A549 treated with AZD9567 at 1 μM for 4 hours (cell line): ENCODE results near the gene ANKRD24. TPM values are rescaled to one million over a fixed set of nuclear protein-coding genes. Genes with fewer than 3 reads are reported as not detected.

ENCODE experiments used
- total RNA-seq: library from RNA; stranded (reverse); fragments of 200-300 nt; extraction: Qiagen RNA extraction; gene quantifications from 5 replicates; pipeline ENCODE4 v1.2.3, GENCODE V29; 2022; ENCODE audit not compliant: insufficient read depth

Gene ANKRD24
- total RNA-seq, result 0.22 to 0.41 TPM (median 0.29 TPM) in 4 of 5 replicates, not detected in the other

DNA sequence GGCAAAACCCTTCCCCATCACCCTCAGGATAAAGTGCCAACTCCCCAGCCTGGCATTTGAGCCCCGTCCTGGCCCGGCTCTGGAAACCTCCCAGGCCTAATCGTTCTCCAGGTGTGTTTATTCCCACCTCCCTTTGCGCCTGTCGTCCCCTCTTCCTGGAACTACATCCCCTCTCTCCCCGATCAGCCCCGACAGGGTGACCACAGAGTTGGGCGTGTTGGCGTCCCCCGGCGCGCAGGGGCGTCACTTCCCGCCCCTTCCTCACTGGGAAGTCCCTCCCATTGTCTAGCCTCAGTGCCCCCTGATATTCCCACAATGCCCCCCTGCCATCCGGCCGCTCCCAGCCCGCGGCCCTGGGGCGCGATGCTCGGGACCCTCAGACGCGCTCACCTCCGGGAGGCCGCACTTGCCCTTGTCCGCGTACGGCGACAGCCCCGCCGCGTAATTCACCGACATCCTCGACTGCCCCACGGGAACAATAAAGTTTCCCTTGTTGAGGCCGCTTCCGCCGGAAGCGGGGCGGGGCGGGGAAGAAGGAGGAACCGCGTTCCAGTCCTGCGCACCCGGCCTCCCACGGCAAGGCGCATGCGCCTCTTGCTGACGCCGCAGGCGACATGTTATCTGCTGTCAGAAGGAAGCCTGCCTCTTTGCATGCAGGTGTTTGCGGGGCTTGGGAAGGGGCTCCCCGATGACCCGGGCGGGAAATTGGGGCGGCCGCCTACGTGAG is at the start of gene ANKRD24, which contains the start of gene SIRT6:
TSS of gene ANKRD24 (plus strand) at position 606 of the 727 bp plus-strand sequence. CDS start 3,737 bp downstream, outside the sequence.
TSS of gene SIRT6 (minus strand) at position 480 of the 727 bp plus-strand sequence. CDS start at position 456, 24 bp downstream.

DNA sequence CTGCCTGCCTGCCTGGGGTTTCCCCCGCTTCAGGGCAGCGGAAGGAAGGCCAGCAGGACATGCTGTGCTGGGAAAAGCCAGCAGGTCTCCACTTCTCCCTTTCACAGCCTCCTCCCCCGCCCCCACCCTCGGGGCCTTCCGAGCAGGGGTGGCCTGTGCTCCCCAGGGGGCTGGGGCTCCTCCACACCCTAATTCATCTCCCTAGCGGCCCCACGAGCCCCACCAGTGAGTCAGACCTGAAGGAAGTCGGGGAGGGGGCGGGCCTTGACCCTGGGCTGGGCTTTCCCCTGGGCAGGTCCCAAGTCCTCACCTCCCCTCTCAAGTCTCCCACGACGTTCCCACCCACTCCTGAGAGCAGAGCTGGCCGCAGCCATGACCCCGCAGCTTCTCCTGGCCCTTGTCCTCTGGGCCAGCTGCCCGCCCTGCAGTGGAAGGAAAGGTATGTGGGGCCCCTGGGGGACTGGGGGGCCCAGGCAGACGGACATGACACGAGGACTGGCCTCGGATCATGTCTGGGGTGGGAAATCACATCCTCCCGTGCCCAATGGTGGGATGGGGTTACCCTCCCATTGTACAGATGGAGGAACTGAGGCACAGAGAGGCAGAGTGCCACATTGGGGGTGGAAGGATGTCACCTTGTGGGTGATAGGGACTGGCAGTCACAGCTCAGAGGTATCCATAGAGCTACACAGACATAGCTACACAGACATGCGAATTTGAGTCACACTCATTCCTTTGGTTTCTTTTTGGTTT is 46.9 kb downstream of the ANKRD24 start, which contains the start of gene EBI3:
TSS of gene EBI3 (plus strand) at position 345 of the 753 bp plus-strand sequence. CDS start at position 373, 28 bp downstream.

DNA sequence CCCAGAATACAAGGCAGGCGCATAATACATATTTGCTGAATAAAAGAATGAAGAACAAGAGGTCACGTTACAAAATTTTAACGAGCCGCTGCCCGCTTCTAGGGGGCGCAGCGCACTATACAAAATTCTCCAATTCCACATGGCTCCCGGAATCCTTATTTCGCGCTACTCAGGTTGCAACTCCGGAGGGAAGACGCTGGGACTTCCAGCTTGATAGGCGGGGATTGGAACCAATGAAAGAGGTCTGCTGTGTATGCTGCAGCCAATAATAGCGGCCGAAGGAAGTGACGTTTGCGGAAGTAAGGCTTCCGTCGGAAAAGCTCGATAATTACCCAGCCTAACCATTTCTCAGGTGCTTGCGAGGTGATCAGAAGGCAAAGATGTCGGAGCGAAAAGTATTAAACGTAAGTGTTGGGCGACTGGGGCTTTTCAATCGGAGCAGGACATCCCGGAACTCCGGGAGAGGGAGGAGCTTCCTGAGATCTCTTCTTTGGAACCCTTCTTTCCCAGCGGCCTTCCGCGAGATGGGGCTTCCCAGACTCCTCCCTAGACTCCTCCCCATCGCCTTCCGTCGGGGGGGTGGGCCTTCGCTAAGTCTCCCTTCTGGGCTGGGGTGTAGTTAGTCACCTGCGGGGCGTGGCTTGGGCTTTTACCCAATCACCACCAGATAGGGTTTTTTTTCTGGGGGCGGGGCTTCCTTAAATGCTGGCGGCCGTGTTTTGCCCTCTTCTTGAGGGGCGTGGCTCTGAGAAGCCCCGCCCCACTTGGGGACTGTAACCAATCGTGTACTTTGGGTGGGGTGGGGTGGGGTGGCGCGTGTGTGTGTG is 64.5 kb downstream of the ANKRD24 start, which contains the start of gene YJU2:
TSS of gene YJU2 (plus strand) at position 314 of the 827 bp plus-strand sequence. CDS start at position 381, 67 bp downstream.

Other genes with a start within 250 kb of the ANKRD24 start
- gene NMRK2, start 249.6 kb upstream of the ANKRD24 start, total RNA-seq, result not detected in 5 replicates
- 38.0 to 46.8 TPM (median 44.7 TPM) in 5 replicates for gene DAPK3, start 211.6 kb upstream of the ANKRD24 start, total RNA-seq
- gene EEF2, start 197.2 kb upstream of the ANKRD24 start, total RNA-seq, result 870 to 1,169 TPM (median 1,085 TPM) in 5 replicates
- gene PIAS4, start 175.0 kb upstream of the ANKRD24 start, total RNA-seq, result 13.2 to 18.7 TPM (median 17.7 TPM) in 5 replicates
- gene ZBTB7A, start 115.8 kb upstream of the ANKRD24 start, total RNA-seq, result 11.9 to 21.6 TPM (median 19.9 TPM) in 5 replicates
- gene MAP2K2, start 58.6 kb upstream of the ANKRD24 start, total RNA-seq, result 127 to 171 TPM (median 152 TPM) in 5 replicates
- gene CREB3L3, start 29.1 kb upstream of the ANKRD24 start, total RNA-seq, result 0.06 to 0.07 TPM in 2 of 5 replicates, not detected in the others
- gene SIRT6, start 126 bp upstream of the ANKRD24 start, total RNA-seq, result 18.1 to 36.6 TPM (median 34.4 TPM) in 5 replicates
- gene EBI3, start 46.8 kb downstream of the ANKRD24 start, total RNA-seq, result 3.1 to 6.1 TPM (median 3.1 TPM) in 5 replicates
- 17.1 to 22.7 TPM (median 19.0 TPM) in 5 replicates for gene YJU2, start 64.4 kb downstream of the ANKRD24 start, total RNA-seq
- gene SHD, start 96.6 kb downstream of the ANKRD24 start, total RNA-seq, result 0.11 TPM in 1 of 5 replicates, not detected in the others
- not detected in 5 replicates for gene TMIGD2, start 119.7 kb downstream of the ANKRD24 start, total RNA-seq
- 4.1 to 8.8 TPM (median 7.8 TPM) in 5 replicates for gene FSD1, start 121.9 kb downstream of the ANKRD24 start, total RNA-seq
- 0.08 TPM in 1 of 5 replicates, not detected in the others for gene STAP2, start 156.1 kb downstream of the ANKRD24 start, total RNA-seq
- 8.7 to 11.5 TPM (median 9.6 TPM) in 5 replicates for gene MPND, start 160.9 kb downstream of the ANKRD24 start, total RNA-seq
- gene SH3GL1, start 217.9 kb downstream of the ANKRD24 start, total RNA-seq, result 46.8 to 63.3 TPM (median 59.2 TPM) in 5 replicates
- 21.3 to 23.7 TPM (median 22.3 TPM) in 5 replicates for gene CHAF1A, start 220.0 kb downstream of the ANKRD24 start, total RNA-seq